Measurements from ENCODE around the gene HLA-DPA1.

GRCh38 chr6:33081098-33081824, 7.8 kb upstream of the HLA-DPA1 start:
- TF ChIP-seq EZH2 (IDR thresholded peaks at IDR 0.05; ENCODE audit: insufficient read depth, poor library complexity, severe bottlenecking): no peak
- TF ChIP-seq EZH2phosphoT487 (IDR thresholded peaks at IDR 0.05; ENCODE audit: insufficient read depth, low read depth): no peak
